HEK293T (cell line): ENCODE measurements around the gene ACKR2.
A peak's percentile ranks its signal among the peaks of the same experiment; 100 is the strongest.

Experiments
- CTCF ChIA-PET: fragments of 350-600 bp; formaldehyde crosslinking; extraction: SDS; loops from one replicate; lab custom pipeline; 2021; ENCODE audit warnings: antibody characterized with exemption, inconsistent platforms; lab: Yijun Ruan, JAX
- POLR2A ChIA-PET: fragments of 350-600 bp; formaldehyde crosslinking; extraction: SDS; loops from one replicate; lab custom pipeline; 2020; ENCODE audit warnings: antibody characterized with exemption, inconsistent platforms; lab: Yijun Ruan, JAX
- DNase-seq: peaks from one replicate; pipeline ENCODE4 v3.0.0; 2012; ENCODE audit warnings: mixed read lengths; ENCODE audit errors: extremely low spot score
- ARNT ChIP-seq: fragments of 450-650 bp; IDR thresholded peaks from 2 replicates; pipeline ENCODE4 v1.6.1; 2017; ENCODE audit warnings: mild to moderate bottlenecking
- BHLHE40 ChIP-seq: fragments of 450-650 bp; IDR thresholded peaks from 2 replicates; pipeline ENCODE4 v1.6.1; 2016; ENCODE audit warnings: mild to moderate bottlenecking, moderate library complexity, borderline replicate concordance
- CTBP1 ChIP-seq: fragments of 450-650 bp; IDR thresholded peaks from 2 replicates; pipeline ENCODE4 v1.6.1; 2016; ENCODE audit warnings: borderline replicate concordance
- ELF4 ChIP-seq: fragments of 450-650 bp; IDR thresholded peaks from 2 replicates; pipeline ENCODE4 v1.6.1; 2017; ENCODE audit warnings: antibody characterized with exemption
- FOXA1 ChIP-seq: fragments of 450-650 bp; IDR thresholded peaks from 2 replicates; pipeline ENCODE4 v1.6.1; 2016; ENCODE audit warnings: mild to moderate bottlenecking
- FOXK2 ChIP-seq: fragments of 450-650 bp; IDR thresholded peaks from 2 replicates; pipeline ENCODE4 v1.6.1; 2016; ENCODE audit warnings: mild to moderate bottlenecking
- FOXM1 ChIP-seq: fragments of 450-650 bp; IDR thresholded peaks from 2 replicates; pipeline ENCODE4 v1.6.1; 2017; ENCODE audit warnings: mild to moderate bottlenecking, borderline replicate concordance
- HDGF ChIP-seq: fragments of 450-650 bp; IDR thresholded peaks from 2 replicates; pipeline ENCODE4 v1.6.1; 2017; ENCODE audit warnings: antibody characterized with exemption, borderline replicate concordance
- L3MBTL2 ChIP-seq: fragments of 450-650 bp; conservative IDR thresholded peaks from 2 replicates; pipeline ENCODE4 v1.6.1; 2016; ENCODE audit warnings: mild to moderate bottlenecking
- LEF1 ChIP-seq: fragments of 450-650 bp; IDR thresholded peaks from 2 replicates; pipeline ENCODE4 v1.6.1; 2017; ENCODE audit warnings: mild to moderate bottlenecking, borderline replicate concordance
- NFRKB ChIP-seq: fragments of 450-650 bp; IDR thresholded peaks from 2 replicates; pipeline ENCODE4 v1.6.1; 2016; ENCODE audit warnings: mild to moderate bottlenecking, moderate library complexity
- PKNOX1 ChIP-seq: fragments of 450-650 bp; IDR thresholded peaks from 2 replicates; pipeline ENCODE4 v1.6.1; 2016
- SP1 ChIP-seq: fragments of 450-650 bp; IDR thresholded peaks from 2 replicates; pipeline ENCODE4 v1.6.1; 2017
- SUZ12 ChIP-seq: fragments of 450-650 bp; IDR thresholded peaks from 2 replicates; pipeline ENCODE4 v1.6.1; 2016; ENCODE audit warnings: mild to moderate bottlenecking
- TARDBP ChIP-seq: fragments of 450-650 bp; IDR thresholded peaks from 2 replicates; pipeline ENCODE4 v1.6.1; 2016
- ZNF384 ChIP-seq: fragments of 450-650 bp; IDR thresholded peaks from 2 replicates; pipeline ENCODE4 v1.6.1; 2016

Gene ACKR2

DNA sequence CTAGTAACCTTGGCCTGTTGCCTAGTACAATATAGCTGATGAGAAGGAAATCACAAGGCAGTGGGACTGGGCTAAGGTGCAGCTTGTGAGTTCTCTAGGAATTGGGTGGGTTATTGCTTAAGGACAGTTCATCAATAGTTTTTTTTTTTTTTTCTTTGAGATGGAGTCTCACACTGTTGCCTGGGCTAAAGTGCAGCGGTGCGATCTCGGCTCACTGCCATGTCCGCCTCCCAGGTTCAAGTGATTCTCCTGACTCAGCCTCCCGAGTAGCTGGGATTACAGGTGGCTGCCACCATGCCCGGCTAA is 11.5 kb downstream of the ACKR2 start:
- DNase-seq = no peak
- TF ChIP-seq NFRKB = no peak
- no peak for TF ChIP-seq SUZ12
- TF ChIP-seq ELF4 = no peak
- no peak for TF ChIP-seq PKNOX1
- no peak for TF ChIP-seq TARDBP
- no peak for TF ChIP-seq ARNT
- no peak for TF ChIP-seq LEF1
- TF ChIP-seq CTBP1 = no peak
- TF ChIP-seq SP1 = no peak
- TF ChIP-seq ZNF384 = no peak
- TF ChIP-seq HDGF = no peak
- TF ChIP-seq FOXM1 = no peak
- TF ChIP-seq FOXA1 = no peak
- no peak for TF ChIP-seq BHLHE40
- CTCF ChIA-PET = interaction anchor here (0.7 to 1.2 kb wide), 2 partner anchors 10 to 141 kb away, joined by 3 read pairs; no protein-coding TSS in a partner anchor
- POLR2A ChIA-PET = interaction anchor here (5.2 kb wide), 1 partner anchor 16 kb away, joined by 32 read pairs; the partner anchor contains the start of gene HIGD1A

DNA sequence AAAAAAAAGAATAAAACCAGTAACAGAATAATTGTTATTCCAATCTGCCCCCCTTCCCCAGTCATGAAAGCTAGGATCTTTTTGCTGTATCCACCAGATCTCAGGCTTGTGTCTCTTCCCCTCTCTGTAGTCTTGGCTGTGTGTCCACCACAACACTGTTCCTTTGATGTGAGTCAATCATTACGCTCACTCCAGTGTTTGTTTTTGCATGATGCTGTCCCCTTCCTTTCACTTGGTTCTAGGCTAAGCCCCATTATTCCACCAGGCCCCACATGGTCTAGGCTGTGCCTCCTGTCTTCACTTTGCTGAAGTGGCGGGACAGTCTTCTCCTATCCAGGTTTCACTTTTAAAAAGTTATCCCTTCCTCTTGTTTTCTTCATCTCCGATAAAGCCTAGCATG is 13.6 kb downstream of the ACKR2 start:
- ChIA-PET CTCF (interaction anchor here (0.7 to 1.0 kb wide), 2 partner anchors 17 to 1707 kb away, joined by 4 read pairs; no protein-coding TSS in a partner anchor), POLR2A (interaction anchor here (1.0 kb wide), 1 partner anchor 18 kb away, joined by 3 read pairs; the partner anchor contains the start of gene HIGD1A)
- DNase-seq = no peak
- TF ChIP-seq TARDBP (no peak), NFRKB (no peak), PKNOX1 (peak; percentile 26; the same call in 1 of the 2 replicates)

DNA sequence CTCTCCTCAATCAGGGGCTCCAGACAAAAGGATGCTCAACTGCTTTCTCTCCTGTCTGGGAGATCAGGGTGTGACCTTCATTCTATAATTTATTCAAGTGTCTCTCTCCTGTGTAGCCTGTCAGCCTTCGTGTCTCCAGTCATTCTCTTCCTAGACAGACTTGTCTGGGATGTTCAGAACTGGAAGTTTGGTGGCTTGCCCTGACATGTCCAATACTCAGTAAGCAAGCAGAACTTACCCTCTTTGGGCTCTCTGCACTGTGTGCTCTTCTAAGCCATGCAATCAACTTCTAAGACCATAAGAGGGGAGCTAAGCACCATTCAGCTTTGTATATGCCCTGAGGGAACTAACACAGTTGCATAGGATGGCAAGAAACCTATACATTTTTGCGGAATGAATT is 14.1 kb downstream of the ACKR2 start:
- POLR2A ChIA-PET = interaction anchor here (1.0 kb wide), 1 partner anchor 19 kb away, joined by 3 read pairs; the partner anchor contains the start of gene HIGD1A
- CTCF ChIA-PET = interaction anchor here (0.7 to 1.0 kb wide), 2 partner anchors 17 to 1706 kb away, joined by 4 read pairs; no protein-coding TSS in a partner anchor
- no peak for DNase-seq
- no peak for TF ChIP-seq SUZ12
- TF ChIP-seq ARNT = no peak
- TF ChIP-seq ELF4 = no peak
- TF ChIP-seq BHLHE40 = no peak
- TF ChIP-seq NFRKB = no peak
- TF ChIP-seq SP1 = no peak
- no peak for TF ChIP-seq ZNF384
- no peak; the same call in 1 of the 2 replicates for TF ChIP-seq PKNOX1

DNA sequence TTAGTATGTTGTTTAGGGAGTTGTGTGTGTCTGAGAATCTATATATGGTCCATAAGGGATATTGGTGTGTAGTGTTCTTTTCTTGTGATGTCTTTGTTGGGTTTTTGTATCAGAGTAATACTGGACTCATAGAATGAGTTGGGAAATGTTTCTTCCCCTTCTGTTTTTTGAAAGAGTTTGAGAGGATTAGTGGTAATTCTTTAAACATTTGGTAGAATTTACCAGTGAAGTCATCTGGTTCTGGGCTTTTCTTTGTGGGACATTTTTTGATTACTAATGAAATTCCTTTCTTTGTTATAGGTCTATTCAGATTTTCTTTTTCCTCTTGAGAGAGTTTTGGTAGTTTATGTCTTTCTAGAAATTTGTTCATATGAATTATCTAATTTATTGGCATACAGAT is 16.9 kb downstream of the ACKR2 start:
- DNase-seq = no peak
- no peak for TF ChIP-seq ZNF384
- TF ChIP-seq FOXA1 = no peak
- no peak for TF ChIP-seq FOXK2
- TF ChIP-seq ELF4 = no peak
- no peak for TF ChIP-seq L3MBTL2
- no peak for TF ChIP-seq LEF1
- TF ChIP-seq NFRKB = no peak
- TF ChIP-seq CTBP1 = no peak
- TF ChIP-seq ARNT = no peak
- no peak for TF ChIP-seq SUZ12
- no peak for TF ChIP-seq BHLHE40
- TF ChIP-seq PKNOX1 = no peak
- TF ChIP-seq FOXM1 = no peak
- TF ChIP-seq TARDBP = no peak
- no peak for TF ChIP-seq SP1
- TF ChIP-seq HDGF = no peak
- ChIA-PET POLR2A (no interaction called here), CTCF (no interaction called here)

DNA sequence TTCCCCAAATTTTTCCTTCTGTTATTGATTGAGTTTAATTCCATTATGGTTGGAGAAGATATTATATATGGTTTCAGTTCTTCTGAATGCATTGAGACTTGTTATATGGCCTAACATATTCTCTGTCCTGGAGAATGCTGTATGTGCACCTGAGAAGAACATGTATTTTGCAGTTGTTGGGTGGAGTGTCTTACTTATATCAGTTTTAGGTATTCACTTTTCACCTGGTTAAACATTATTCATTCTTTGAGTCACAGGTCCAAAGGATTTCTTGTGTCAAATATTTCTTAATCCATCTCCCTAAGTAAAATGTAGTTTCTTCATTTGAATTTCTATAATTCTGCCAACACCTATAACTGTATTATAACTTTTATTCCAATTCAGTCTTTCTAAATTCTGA is 17.8 kb downstream of the ACKR2 start:
- ChIA-PET POLR2A (no interaction called here), CTCF (no interaction called here)
- TF ChIP-seq L3MBTL2 = no peak
- TF ChIP-seq ARNT = no peak
- TF ChIP-seq BHLHE40 = no peak
- TF ChIP-seq ELF4 = no peak
- TF ChIP-seq TARDBP = no peak
- TF ChIP-seq LEF1 = no peak
- no peak for TF ChIP-seq SP1
- TF ChIP-seq CTBP1 = no peak
- no peak for TF ChIP-seq FOXM1
- no peak for TF ChIP-seq ZNF384
- no peak for TF ChIP-seq PKNOX1
- TF ChIP-seq SUZ12 = no peak
- TF ChIP-seq NFRKB = no peak
- TF ChIP-seq FOXA1 = no peak
- TF ChIP-seq HDGF = no peak
- TF ChIP-seq FOXK2 = no peak
- no peak for DNase-seq
